ENCODE data around the gene CD109.
A peak's percentile ranks its signal among the peaks of the same experiment; 100 is the strongest.
"Not testable (repeated sequence)": the region's sequence is repeated elsewhere in the genome, so short reads cannot be mapped to it uniquely, and the experiment has no call there.

The CD109 gene
- total RNA-seq = 4.0 to 41.3 (median 15.2) reads per million in 4 experiments

DNA sequence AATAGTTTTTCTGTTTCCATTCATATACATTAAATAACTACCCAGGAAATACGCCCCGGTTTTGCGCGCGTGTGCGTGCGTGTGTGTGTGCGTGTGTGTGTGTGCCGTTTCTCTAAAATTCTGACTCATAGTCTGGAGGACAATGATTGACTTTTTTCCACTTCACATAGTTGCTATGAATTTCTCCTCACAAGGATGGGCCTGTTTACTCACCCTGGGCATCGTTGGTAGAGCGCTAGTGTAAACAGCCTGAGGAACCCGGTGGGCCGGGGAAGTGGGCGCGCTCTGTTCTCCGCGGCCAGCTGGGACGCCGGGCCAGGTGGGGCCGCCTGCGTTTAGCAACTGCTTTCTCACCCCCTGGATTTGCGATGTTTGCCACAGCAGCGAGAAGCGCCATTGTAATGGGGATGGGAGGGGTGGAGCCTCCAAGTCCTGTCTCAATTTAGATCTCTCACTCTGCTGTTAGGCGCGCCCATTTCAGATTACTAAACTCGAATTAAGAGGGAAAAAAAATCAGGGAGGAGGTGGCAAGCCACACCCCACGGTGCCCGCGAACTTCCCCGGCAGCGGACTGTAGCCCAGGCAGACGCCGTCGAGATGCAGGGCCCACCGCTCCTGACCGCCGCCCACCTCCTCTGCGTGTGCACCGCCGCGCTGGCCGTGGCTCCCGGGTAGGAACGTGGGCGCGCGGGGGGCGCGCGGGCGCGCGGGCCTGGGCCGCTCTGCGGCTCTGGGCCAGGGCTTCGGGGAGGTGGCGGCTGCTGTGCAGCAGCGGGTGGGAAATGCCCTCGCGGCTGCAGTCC, at the start of gene CD109:
TSS of gene CD109 (plus strand) at position 585 of the 803 bp plus-strand sequence. CDS start at position 598, 13 bp downstream.
- no peak for DNase-seq

- no peak for DNase-seq
Measured at GRCh38 chr6:73648166-73648565, 47.8 kb upstream of the CD109 start.

- no peak for DNase-seq
Measured at GRCh38 chr6:73649783-73650182, 46.2 kb upstream of the CD109 start.

- peak; percentile 44 for DNase-seq
Measured at GRCh38 chr6:73652637-73653570, 43.1 kb upstream of the CD109 start.

DNA sequence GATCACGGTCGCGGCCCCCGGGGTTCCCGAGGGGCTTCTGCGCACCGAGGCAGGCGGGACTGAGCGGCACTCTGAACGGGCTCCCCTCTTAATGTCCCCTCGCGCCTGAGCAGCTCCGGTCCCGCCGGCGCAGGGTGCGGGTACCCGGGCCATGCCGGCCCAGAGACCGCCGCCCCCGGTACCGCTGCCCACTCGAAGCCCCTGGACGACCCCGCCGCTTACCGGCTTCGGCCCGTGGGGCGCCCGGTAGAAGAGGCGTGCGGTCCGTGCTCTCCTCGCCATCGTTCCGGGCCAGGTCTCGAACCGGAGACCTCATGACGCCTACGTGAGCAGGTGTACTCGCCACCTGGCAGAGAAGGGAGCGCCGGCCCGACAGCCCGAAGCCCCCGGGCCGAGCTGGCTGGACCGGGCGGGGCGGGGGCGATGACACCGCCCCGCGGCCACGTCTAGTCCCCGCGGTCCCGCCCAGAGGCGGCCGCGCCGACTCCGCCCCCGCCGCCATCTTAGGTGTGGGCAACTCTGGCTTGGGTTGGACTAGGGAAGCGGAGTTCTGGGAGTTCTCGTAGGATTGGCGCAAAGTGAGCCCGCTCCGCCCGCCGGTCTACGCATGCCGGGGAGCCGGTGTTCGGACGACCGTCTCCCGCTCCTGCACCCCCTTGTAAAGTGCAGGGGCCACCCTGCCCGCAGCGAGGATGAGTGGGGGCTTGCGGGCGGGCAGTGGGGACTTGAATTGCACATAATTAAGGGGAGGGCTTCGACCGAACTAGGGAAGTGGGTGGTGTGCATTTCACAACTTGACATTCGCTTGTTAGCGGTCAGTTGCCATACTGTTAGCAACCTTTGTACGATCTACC, 42.2 kb upstream of the CD109 start, which contains the start of gene SLC17A5:
TSS of gene SLC17A5 (minus strand) at position 422 of the 854 bp plus-strand sequence. CDS start at position 316, 106 bp downstream.
- DNase-seq = peak; percentile 89

DNA sequence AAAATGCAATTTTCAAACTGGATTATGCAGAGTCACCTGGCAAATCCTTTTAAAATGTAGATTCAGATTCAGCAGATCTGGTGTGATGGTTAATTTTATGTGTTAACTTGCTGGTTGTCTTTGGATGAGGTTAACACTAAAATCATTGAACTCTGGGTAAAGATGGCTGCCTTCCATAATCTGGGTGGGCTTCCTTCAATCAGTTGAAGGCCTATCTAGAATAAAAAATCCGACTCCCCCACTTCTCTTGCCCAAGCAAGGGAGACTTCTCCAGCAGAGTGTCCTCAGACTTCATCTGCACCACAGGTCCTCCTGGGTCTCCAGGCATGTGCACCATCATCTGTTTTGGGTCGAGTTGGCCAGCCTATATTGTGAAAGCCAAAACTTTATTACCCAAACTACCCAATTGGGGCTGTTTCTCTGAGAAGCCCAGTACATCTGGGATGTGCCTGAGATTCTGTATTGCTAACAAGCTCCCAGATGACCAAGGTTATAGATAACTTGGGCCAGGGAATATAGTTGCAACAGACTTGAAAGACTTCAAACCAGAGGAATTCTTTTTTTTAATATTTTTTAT, 40.6 kb upstream of the CD109 start:
- DNase-seq = no peak

GRCh38 chr6:73656531-73657145, 39.4 kb upstream of the CD109 start:
- no peak for DNase-seq

DNA sequence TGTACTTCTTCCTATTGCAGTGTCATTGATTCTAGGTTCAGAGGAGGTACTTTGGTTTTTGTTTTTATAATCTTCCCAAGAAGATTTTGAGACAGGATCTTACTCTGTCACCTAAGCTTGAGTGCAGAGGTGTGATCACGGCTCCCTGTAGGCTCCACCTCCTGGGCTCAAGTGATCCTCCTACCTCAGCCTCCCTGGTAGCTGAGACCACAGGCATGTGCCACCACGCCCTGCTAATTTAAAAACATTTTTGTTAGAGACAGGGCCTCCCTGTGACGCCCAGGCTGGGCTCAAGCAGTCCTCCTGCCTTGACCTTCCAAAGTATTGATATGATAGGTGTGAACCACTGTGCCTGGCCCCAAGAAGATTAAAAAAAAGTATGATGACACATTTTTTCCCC, 38.8 kb upstream of the CD109 start:
- no peak for DNase-seq

DNA sequence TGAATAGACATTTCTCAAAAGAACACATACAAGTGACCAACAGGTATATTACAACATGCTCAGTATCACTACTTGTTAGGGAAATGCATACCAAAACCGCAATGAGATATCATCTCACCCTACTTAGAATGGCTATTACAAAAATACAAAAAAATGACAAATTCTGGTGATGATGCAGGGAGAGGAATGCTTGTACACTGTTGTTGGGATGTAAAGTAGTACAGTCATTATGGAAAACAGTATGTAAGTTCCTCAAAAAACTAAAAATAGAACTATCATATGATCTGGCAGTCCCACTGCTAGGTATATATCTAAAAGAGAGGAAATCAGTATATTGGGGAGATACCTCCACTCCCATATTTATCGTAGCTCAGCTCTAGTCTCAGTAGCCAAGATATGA, 31.3 kb upstream of the CD109 start:
- DNase-seq = no peak

DNA sequence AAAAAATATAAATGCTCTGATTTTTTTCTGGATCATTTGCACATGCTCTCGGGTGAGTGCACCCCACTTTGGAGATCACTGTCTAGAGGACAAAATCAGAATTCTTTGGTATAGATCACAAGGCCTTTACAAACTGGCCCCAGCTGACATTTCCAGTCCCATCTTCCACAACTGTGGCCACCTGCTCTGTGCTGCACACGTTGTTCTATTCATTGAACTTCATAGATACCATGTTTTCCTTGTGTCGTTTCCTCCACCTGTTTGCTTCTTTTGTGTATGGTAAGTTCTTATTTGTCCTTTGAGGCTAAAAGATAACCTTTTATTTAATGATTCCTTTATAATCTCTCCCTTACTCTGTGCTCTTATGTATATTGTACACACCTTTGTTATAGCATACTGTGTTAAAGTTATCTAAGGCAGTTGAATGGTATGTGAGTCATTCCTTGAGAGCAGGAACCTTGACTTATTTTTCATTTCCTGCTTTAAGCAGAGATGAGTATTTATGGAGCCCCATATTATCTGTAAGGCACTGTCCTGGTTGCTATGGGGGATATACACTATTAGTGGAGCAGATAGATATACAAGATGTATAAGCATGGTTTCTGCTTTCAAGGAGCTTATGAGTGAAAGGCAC, 30.2 kb upstream of the CD109 start:
- DNase-seq = no peak

- no peak for DNase-seq
Measured at GRCh38 chr6:73666393-73666792, 29.6 kb upstream of the CD109 start.

DNA sequence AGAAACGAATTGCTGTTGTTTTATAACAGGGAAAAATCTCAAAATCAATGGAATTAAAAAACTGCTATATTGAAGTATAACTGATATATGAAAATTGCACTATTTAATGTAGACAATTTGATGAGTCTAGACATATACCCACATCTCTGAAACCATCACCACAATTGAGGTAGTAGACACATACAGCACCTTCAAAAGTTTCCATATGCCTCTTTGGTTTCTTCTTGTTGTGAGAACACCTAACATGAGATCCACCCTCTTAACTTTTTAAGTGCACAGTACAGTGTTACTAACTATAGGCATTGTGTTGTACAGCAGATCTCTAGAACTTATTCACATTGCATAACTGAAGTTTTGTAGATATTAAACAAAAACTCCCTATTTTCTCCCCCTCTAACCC, 28.2 kb upstream of the CD109 start:
- DNase-seq = no peak

- no peak for DNase-seq
Measured at GRCh38 chr6:73669005-73669404, 27.0 kb upstream of the CD109 start.

- no peak for DNase-seq
Measured at GRCh38 chr6:73671911-73672685, 23.9 kb upstream of the CD109 start.

DNA sequence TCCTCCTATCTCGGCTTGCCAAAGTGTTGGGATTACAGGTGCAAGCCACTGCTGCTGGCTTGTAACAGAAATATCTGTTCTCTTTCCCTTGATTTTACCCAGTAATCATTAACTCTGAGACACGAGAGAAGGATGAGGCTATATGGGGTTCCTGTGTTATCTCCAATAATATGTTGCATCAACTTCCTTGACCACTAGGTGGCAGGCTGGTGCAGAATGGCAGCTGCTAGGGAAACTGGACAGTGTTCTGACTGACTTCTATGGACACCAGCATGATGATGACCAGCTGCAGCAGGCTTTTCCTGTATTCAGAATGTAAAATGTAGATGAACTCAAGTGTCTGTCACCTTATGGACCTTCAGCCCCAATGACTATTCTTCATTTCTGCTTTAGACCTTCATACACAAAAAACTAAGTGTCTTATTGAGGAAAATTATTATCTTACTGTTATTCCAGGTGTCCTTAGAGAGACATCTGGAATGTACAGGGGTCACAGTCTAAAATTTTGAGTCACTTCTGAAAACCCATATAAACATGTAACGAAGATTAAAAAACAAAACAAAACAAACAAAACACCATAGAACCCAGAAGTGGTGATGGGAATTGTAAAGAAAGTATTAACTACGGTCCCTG, 20.4 kb upstream of the CD109 start:
- DNase-seq = peak; percentile 43

- DNase-seq = no peak
Measured at GRCh38 chr6:73679009-73679408, 17.0 kb upstream of the CD109 start.

DNA sequence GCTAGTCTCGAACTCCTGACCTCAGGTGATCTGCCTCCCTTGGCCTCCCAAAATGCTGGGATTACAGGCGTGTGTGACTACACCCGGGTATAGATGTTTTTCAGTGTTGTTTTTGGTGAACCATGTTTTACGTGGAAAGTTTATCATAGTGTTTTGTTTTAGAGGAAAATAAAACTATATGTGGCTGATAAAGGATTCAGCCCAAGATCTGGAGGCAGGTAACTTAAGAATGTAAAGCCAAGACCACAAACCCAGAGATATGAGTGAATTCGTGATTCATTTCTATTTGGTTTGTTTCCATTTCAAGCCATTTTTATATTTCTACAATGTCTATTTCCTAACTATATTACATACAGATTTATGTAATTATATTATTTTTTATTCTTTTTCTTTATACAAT, 16.2 kb upstream of the CD109 start:
- DNase-seq = not testable (repeated sequence)

- no peak for DNase-seq
Measured at GRCh38 chr6:73680289-73680918, 15.6 kb upstream of the CD109 start.

- not testable (repeated sequence) for DNase-seq
Measured at GRCh38 chr6:73683574-73683973, 12.4 kb upstream of the CD109 start.
